Neural crest cell (in vitro differentiated cells): ENCODE data around the gene IFNA8. TPM values are rescaled to one million over a fixed set of nuclear protein-coding genes. Genes with fewer than 3 reads are reported as not detected.

ENCODE experiments used
- DNase-seq: peaks from one replicate; pipeline ENCODE4 v3.0.0; 2021; ENCODE audit warnings: low read depth, mixed read lengths, low spot score
- H3K27ac Mint-ChIP-seq: one replicate; pipeline ENCODE4 v1.8.0; 2021; ENCODE audit warnings: mild to moderate bottlenecking, mixed read lengths; ENCODE audit not compliant: unreplicated experiment
- H3K27me3 Mint-ChIP-seq: 2 replicates; pipeline ENCODE4 v1.8.0; 2021; ENCODE audit warnings: low read depth, mild to moderate bottlenecking, mixed read lengths
- H3K36me3 Mint-ChIP-seq: 2 replicates; pipeline ENCODE4 v1.8.0; 2021; ENCODE audit warnings: low read depth, mild to moderate bottlenecking, mixed read lengths
- H3K4me1 Mint-ChIP-seq: 2 replicates; pipeline ENCODE4 v1.8.0; 2021; ENCODE audit warnings: mixed read lengths
- H3K4me3 Mint-ChIP-seq: one replicate; pipeline ENCODE4 v1.8.0; 2021; ENCODE audit warnings: mild to moderate bottlenecking, mixed read lengths
- H3K9me3 Mint-ChIP-seq: 2 replicates; pipeline ENCODE4 v1.8.0; 2021; ENCODE audit warnings: mixed read lengths
- total RNA-seq: library from RNA; stranded (reverse); gene quantifications from 2 replicates; pipeline ENCODE4 v1.2.1, GENCODE V29; 2021
- TF ChIP-seq, protein P1 (sequence below): fragments of 200-600 bp; sonication (generic); conservative IDR thresholded peaks from 2 replicates; pipeline ENCODE4 v1.5.0; 2021; ENCODE audit warnings: antibody characterized with exemption, mild to moderate bottlenecking

IFNA8 gene
- total RNA-seq, 1 donor from 2014 or later: not detected

DNA sequence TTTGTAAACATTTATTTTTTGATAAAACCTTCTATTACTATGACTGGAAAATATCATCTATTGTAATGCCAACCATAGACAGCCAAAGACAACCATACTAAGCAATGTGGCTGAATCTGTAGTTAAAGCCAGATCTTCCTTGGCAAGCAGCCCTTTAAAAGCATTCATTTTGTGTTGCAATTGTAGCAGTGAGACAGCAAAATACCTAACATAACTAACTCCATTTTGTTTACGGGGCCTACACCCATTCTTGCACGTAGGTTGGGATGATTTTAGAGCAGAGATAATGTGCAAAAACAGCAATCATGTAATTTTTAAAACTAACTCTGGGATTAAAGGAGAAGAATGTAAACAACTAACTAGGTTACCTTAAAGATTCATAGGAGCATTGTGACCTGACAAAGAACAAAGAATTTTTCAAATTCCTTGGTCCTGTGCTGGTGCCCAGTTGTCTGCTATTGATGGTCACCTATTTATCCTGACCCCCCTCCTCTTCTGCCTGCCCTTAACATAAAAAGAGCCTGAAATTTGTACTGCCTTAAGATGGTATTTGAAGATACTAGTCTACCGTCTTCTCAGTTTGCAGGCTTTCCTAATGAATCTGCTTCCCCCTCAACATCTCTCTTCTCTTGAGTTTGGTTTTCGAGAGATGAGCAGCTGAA is 41.9 kb downstream of the IFNA8 start:
- Mint-ChIP-seq H3K9me3 (no peaks in the 10 kb centered on the region), H3K27me3 (peaks cover 2% of the 10 kb centered on the region), H3K4me1 (no peaks in the 10 kb centered on the region), H3K27ac (no peak overlapping the region), H3K36me3 (no peaks in the 10 kb centered on the region), H3K4me3 (no peak overlapping the region)
- TF ChIP-seq, protein P1, sequence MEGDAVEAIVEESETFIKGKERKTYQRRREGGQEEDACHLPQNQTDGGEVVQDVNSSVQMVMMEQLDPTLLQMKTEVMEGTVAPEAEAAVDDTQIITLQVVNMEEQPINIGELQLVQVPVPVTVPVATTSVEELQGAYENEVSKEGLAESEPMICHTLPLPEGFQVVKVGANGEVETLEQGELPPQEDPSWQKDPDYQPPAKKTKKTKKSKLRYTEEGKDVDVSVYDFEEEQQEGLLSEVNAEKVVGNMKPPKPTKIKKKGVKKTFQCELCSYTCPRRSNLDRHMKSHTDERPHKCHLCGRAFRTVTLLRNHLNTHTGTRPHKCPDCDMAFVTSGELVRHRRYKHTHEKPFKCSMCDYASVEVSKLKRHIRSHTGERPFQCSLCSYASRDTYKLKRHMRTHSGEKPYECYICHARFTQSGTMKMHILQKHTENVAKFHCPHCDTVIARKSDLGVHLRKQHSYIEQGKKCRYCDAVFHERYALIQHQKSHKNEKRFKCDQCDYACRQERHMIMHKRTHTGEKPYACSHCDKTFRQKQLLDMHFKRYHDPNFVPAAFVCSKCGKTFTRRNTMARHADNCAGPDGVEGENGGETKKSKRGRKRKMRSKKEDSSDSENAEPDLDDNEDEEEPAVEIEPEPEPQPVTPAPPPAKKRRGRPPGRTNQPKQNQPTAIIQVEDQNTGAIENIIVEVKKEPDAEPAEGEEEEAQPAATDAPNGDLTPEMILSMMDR: no peak
- DNase-seq: no peak

DNA sequence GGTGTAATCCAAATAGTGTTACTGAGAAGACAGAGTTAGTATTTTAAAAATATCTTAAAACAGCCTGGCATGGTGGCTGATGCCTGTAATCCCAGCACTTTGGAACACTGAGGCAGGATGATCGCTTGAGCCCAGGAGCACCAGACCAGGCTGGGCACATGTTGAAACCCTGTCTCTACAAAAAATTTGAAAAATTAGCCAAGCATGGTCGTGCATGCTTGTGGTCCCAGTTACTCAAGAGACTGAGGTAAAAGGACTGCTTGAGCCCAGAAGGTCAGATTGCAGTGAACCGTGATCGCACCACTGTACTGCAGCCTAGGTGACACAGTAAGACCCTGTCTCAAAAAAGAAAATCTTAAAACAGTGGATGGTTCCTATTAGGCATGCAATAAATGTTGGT is 43.8 kb downstream of the IFNA8 start:
- no peak for DNase-seq
- H3K9me3 Mint-ChIP-seq: no peaks in the 10 kb centered on the region
- no peak overlapping the region for H3K4me3 Mint-ChIP-seq
- TF ChIP-seq, protein P1: no peak
- H3K27me3 Mint-ChIP-seq: peaks cover 4% of the 10 kb centered on the region
- no peak overlapping the region for H3K27ac Mint-ChIP-seq
- no peaks in the 10 kb centered on the region for H3K36me3 Mint-ChIP-seq
- no peaks in the 10 kb centered on the region for H3K4me1 Mint-ChIP-seq

DNA sequence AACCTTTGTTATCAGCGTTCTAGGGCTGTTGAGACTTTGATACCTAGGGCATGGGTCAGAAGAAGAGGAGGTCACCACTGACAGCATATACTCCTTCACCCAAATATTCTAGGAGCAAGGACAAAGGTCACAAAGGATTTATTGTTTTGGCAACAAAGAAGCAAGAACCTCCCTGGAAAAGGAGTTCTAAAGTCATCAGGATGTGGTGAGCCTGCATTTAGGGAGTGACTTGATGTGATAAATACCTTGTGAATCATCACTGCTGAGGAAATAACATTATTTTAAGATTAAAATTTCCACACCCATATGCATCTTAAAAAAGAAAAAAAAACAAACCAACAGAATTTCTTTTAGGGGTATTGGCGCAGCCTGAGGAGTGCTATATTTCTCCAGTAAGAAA is 45.2 kb downstream of the IFNA8 start:
- TF ChIP-seq, protein P1: no peak
- H3K4me3 Mint-ChIP-seq: no peak overlapping the region
- peaks cover 4% of the 10 kb centered on the region for H3K27me3 Mint-ChIP-seq
- DNase-seq: no peak
- H3K27ac Mint-ChIP-seq: no peak overlapping the region
- H3K4me1 Mint-ChIP-seq: no peaks in the 10 kb centered on the region
- no peaks in the 10 kb centered on the region for H3K9me3 Mint-ChIP-seq
- H3K36me3 Mint-ChIP-seq: peaks cover 3% of the 10 kb centered on the region

DNA sequence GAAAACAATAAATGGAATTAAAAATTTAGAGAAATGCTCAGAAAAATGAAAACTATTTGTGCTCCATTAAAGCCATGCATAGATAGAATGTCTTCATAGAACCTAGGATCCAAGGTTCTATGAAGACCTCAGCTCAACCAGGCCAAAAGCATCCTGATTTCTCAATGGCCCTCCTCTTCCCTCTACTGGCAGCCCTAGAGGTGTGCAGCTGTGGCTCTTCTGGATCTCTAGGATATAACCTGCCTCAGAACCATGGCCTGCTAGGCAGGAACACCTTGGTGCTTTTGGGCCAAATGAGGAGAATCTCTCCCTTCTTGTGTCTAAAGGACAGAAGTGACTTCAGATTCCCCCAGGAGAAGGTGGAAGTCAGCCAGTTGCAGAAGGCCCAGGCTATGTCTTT is 46.4 kb downstream of the IFNA8 start:
- peaks cover 4% of the 10 kb centered on the region for H3K27me3 Mint-ChIP-seq
- H3K4me3 Mint-ChIP-seq: no peak overlapping the region
- H3K36me3 Mint-ChIP-seq: peaks cover 3% of the 10 kb centered on the region
- no peak for DNase-seq
- no peaks in the 10 kb centered on the region for H3K9me3 Mint-ChIP-seq
- TF ChIP-seq, protein P1: peak; percentile 66
- no peaks in the 10 kb centered on the region for H3K4me1 Mint-ChIP-seq
- H3K27ac Mint-ChIP-seq: no peak overlapping the region

Other genes starting within 250 kb of the IFNA8 start
- not detected in 2 replicates for gene IFNA21, start 242.5 kb upstream of the IFNA8 start, total RNA-seq
- gene IFNA4, start 221.5 kb upstream of the IFNA8 start, total RNA-seq: not detected in 2 replicates
- not detected in 2 replicates for gene IFNA7, start 206.9 kb upstream of the IFNA8 start, total RNA-seq
- gene IFNA10, start 202.0 kb upstream of the IFNA8 start, total RNA-seq: not detected in 2 replicates
- gene IFNA16, start 191.8 kb upstream of the IFNA8 start, total RNA-seq: not detected in 2 replicates
- not detected in 2 replicates for gene IFNA17, start 180.9 kb upstream of the IFNA8 start, total RNA-seq
- not detected in 2 replicates for gene IFNA14, start 169.1 kb upstream of the IFNA8 start, total RNA-seq
- not detected in 2 replicates for gene IFNA5, start 103.8 kb upstream of the IFNA8 start, total RNA-seq
- 31.0 and 31.7 TPM in 2 replicates for gene KLHL9, start 73.7 kb upstream of the IFNA8 start, total RNA-seq
- gene IFNA6, start 58.2 kb upstream of the IFNA8 start, total RNA-seq: not detected in 2 replicates
- not detected in 2 replicates for gene IFNA13, start 41.1 kb upstream of the IFNA8 start, total RNA-seq
- gene IFNA2, start 23.7 kb upstream of the IFNA8 start, total RNA-seq: not detected in 2 replicates
- not detected in 2 replicates for gene IFNA1, start 31.3 kb downstream of the IFNA8 start, total RNA-seq
- 0.16 TPM in 1 of 2 replicates, not detected in the other for gene IFNE, start 73.2 kb downstream of the IFNA8 start, total RNA-seq